ENCODE results near the gene WDR18. TPM values are rescaled to one million over a fixed set of nuclear protein-coding genes. Genes with fewer than 3 reads are reported as not detected.

WDR18 gene
- total RNA-seq, 1 experiment from 2014 or later, result 94.7 TPM

- no peak for TF ChIP-seq CTCF (conservative IDR thresholded peaks at IDR 0.05)
- no peak overlapping the region for H3K56ac ChIP-seq (ENCODE audit: insufficient read length, low read depth, low read length)
- no peaks in the 10 kb centered on the region for H3K4me1 ChIP-seq (ENCODE audit: insufficient read depth, low read length)
- peaks cover 8% of the 10 kb centered on the region for H4K20me1 ChIP-seq (ENCODE audit: control insufficient read depth, insufficient read depth, insufficient read length)
- H3K36me3 Mint-ChIP-seq (ENCODE audit: insufficient read depth in 1 of 3, low read depth in 3 of 3), result peaks cover 19 to 47% (median 44%) of the 10 kb centered on the region in 3 experiments; a peak in 6 of 7 replicates
- H4K91ac ChIP-seq (ENCODE audit: insufficient read length, low read depth, low read length), result no peak overlapping the region
- no peak overlapping the region for H2BK5ac ChIP-seq (ENCODE audit: insufficient read length, low read length)
- no CpG with 5 or more reads among the region's 45 CpGs for WGBS (ENCODE audit: extremely low coverage, insufficient read length, low lambda C conversion rate)
- no peak overlapping the region for H3K4me2 ChIP-seq (ENCODE audit: insufficient read depth, insufficient read length, low read length)
- no peak overlapping the region for H2BK15ac ChIP-seq (ENCODE audit: low read depth, low read length)
- no peak overlapping the region for H2BK12ac ChIP-seq (ENCODE audit: insufficient read length, low read depth, low read length)
- H2BK120ac ChIP-seq (ENCODE audit: low read depth, low read length, poor library complexity, severe bottlenecking), result no peak overlapping the region
- no peak for DNase-seq
- no peak overlapping the region for H3K23ac ChIP-seq (ENCODE audit: insufficient read length, low read depth, low read length)
- peak overlapping the region in 2 of 3 experiments; percentile 50 to 68; a peak in 5 of 7 replicates for H3K27ac Mint-ChIP-seq
- no peak overlapping the region for H3K18ac ChIP-seq (ENCODE audit: insufficient read length, low read depth, low read length)
- H3K23me2 ChIP-seq (ENCODE audit: insufficient read length, low read depth, low read length, poor library complexity, severe bottlenecking), result no peaks in the 10 kb centered on the region
- H3K79me2 ChIP-seq (ENCODE audit: insufficient read depth, low read length), result peaks cover 7% of the 10 kb centered on the region; the same call in 1 of the 2 replicates
- no peak overlapping the region for H3K27ac ChIP-seq (ENCODE audit: insufficient read length, low read depth, low read length)
- H3K9ac ChIP-seq (ENCODE audit: extremely low read depth, insufficient read length, low read length), result no peak overlapping the region
- no peak overlapping the region for H3K4ac ChIP-seq (ENCODE audit: low read depth, low read length)
- H3K27me3 ChIP-seq (ENCODE audit: insufficient read depth, low read length), result no peaks in the 10 kb centered on the region
- H2AFZ ChIP-seq (ENCODE audit: low read length), result no peak overlapping the region
- H2AK5ac ChIP-seq (ENCODE audit: insufficient read length, low read length), result no peak overlapping the region
- no peaks in the 10 kb centered on the region; the same call in 1 of the 2 replicates for H3K27me3 Mint-ChIP-seq (ENCODE audit: low read depth)
- no peak overlapping the region for H4K8ac ChIP-seq (replicated peaks; ENCODE audit: insufficient read length, low read depth, low read length)
- H2BK20ac ChIP-seq (ENCODE audit: low read depth, low read length, poor library complexity, severe bottlenecking), result no peak overlapping the region
- H3K14ac ChIP-seq (ENCODE audit: insufficient read depth, low read length), result no peak overlapping the region
- H3K4me3 Mint-ChIP-seq, result no peak overlapping the region; a peak in 1 of 5 replicates
- H3K79me1 ChIP-seq (ENCODE audit: insufficient read depth, low read depth, low read length, poor library complexity, severe bottlenecking), result no peaks in the 10 kb centered on the region
- H3K9me3 ChIP-seq (ENCODE audit: control insufficient read depth, low read depth, low read length), result no peaks in the 10 kb centered on the region
- H4K5ac ChIP-seq (ENCODE audit: insufficient read length, low read depth, low read length), result no peak overlapping the region
- H3K9me3 Mint-ChIP-seq, result no peaks in the 10 kb centered on the region
- 0 out of 4 replicates have a peak, but pooled peaks cover 0 to 3% of the 10 kb centered on the region in 2 experiments for H3K4me1 Mint-ChIP-seq
- H3T11ph ChIP-seq (ENCODE audit: low read length), result no peak overlapping the region
These were observed 42.6 kb upstream of the WDR18 start for GRCh38 chr19:941292-942132.

Measured in H9 (cell line).